Kidney epithelial cell (primary cell): Measurements from ENCODE around the gene WRAP73. TPM values are rescaled to one million over a fixed set of nuclear protein-coding genes. Genes with fewer than 3 reads are reported as not detected.

Experiments used
- DNase-seq: peaks from one replicate; pipeline ENCODE4 v3.0.0-alpha.2; 2010; ENCODE audit warnings: low read depth
- H3K27me3 ChIP-seq: 2 replicates; pipeline ENCODE4 v1.6.0; 2011; ENCODE audit warnings: low read length; ENCODE audit not compliant: control insufficient read depth, insufficient read depth
- H3K36me3 ChIP-seq: 2 replicates; pipeline ENCODE4 v1.5.1; 2011; ENCODE audit warnings: low read length; ENCODE audit not compliant: control insufficient read depth, insufficient read depth
- H3K4me3 ChIP-seq: 2 replicates; pipeline ENCODE4 v1.5.1; 2011; ENCODE audit warnings: low read depth, mild to moderate bottlenecking, control low read depth, low read length
- CTCF ChIP-seq: IDR thresholded peaks from 2 replicates; pipeline ENCODE4 v1.5.1; 2011; ENCODE audit warnings: mild to moderate bottlenecking, moderate library complexity, low read length, control low read depth, inconsistent platforms; ENCODE audit not compliant: insufficient read depth, poor library complexity, severe bottlenecking
- total RNA-seq: library from RNA; depleted of rRNA; stranded (reverse); fragments of >200 nt; gene quantifications from 2 replicates; pipeline ENCODE4 v1.2.3, GENCODE V29; 2015

Gene WRAP73
- total RNA-seq, 1 donor from 2014 or later: 35.2 TPM

DNA sequence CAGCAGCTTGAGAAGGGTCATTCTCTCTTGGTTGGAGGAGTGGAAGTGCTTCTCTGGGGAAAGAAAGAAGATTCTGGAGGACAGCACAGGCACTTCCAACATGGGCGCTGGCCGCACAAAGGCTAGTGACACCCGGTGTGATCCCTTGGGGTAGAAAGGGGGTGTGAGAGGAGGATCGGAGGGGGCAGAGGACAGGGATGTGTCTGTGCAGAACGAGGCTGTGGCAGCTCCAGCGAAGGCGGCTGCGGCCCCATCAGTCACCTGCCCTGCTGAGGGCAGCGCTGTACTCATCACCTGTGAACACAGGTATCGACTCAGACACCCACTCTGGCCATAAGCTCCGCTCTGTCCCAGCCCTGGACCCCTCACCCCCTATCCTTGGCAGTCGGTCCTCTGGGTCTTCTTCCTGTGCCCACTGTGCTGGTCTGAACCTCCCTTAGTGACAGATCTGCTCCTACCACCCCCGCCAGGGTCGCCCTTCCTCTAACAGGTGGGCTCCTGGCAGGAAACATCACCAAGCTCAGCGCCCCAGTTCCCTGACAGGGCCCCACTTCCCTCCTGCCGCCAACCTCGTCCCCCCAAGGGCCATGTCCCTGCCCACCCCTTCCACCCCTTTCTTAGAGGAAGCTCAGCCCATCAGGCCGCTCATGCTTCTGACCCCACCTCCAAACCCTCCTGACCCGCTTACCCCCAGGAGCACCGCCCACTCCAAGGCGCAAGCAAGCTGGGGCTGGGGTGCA is 22.5 kb upstream of the WRAP73 start:
- Histone ChIP-seq H3K4me3 (no peak overlapping the region), H3K36me3 (no peaks in the 10 kb centered on the region), H3K27me3 (peaks cover 31% of the 10 kb centered on the region)
- TF ChIP-seq CTCF: no peak
- no peak for DNase-seq

- Histone ChIP-seq H3K27me3 (peaks cover 30% of the 10 kb centered on the region), H3K4me3 (no peak overlapping the region), H3K36me3 (no peaks in the 10 kb centered on the region)
- no peak for TF ChIP-seq CTCF
- DNase-seq: no peak
These were observed 21.7 kb upstream of the WRAP73 start for GRCh38 chr1:3671371-3672180.

DNA sequence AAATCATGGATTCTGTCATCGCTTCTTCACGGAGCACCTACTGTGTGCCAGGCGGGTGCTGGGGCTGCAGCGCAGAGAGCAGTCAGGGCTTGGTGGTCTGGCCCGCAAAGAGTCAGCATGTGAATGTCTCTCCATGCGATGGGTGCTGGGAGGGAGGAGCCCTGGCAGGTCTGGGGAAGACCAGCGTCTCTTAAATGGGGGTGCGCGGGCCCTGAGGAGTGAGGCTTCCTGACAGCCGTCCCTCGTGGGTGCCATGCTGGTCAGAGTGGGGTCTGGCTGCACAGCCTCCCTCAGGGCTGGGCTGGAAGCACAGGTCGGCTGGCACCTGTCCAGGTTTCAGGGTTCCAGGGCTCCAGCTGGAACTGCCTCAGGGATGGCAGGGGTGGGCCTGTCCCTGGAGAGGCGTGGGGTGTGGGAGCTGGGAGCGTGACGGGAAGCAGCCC is 20.9 kb upstream of the WRAP73 start:
- no peak overlapping the region for H3K4me3 ChIP-seq
- H3K27me3 ChIP-seq: peaks cover 28% of the 10 kb centered on the region
- TF ChIP-seq CTCF: no peak

GRCh38 chr1:3669971-3670431 is 20.1 kb upstream of the WRAP73 start:
- no peak for TF ChIP-seq CTCF
- H3K36me3 ChIP-seq: no peaks in the 10 kb centered on the region
- DNase-seq: no peak
- H3K27me3 ChIP-seq: peaks cover 28% of the 10 kb centered on the region
- no peak overlapping the region for H3K4me3 ChIP-seq

More for the DNA sequence above, 20.9 kb upstream of the WRAP73 start:
- no peaks in the 10 kb centered on the region for H3K36me3 ChIP-seq
- no peak for DNase-seq

- TF ChIP-seq CTCF: no peak
- Histone ChIP-seq H3K27me3 (peaks cover 24% of the 10 kb centered on the region), H3K36me3 (no peaks in the 10 kb centered on the region), H3K4me3 (no peak overlapping the region)
- no peak for DNase-seq
These were observed 19.5 kb upstream of the WRAP73 start for GRCh38 chr1:3669421-3669821.
